ENCODE results near the gene DDR1.
"Not testable (repeated sequence)": the region's sequence is repeated elsewhere in the genome, so short reads cannot be mapped to it uniquely, and the experiment has no call there.

DDR1 gene

GRCh38 chr6:30852459-30852858, 31.9 kb upstream of the DDR1 start:
- not testable (repeated sequence) for DNase-seq

DNA sequence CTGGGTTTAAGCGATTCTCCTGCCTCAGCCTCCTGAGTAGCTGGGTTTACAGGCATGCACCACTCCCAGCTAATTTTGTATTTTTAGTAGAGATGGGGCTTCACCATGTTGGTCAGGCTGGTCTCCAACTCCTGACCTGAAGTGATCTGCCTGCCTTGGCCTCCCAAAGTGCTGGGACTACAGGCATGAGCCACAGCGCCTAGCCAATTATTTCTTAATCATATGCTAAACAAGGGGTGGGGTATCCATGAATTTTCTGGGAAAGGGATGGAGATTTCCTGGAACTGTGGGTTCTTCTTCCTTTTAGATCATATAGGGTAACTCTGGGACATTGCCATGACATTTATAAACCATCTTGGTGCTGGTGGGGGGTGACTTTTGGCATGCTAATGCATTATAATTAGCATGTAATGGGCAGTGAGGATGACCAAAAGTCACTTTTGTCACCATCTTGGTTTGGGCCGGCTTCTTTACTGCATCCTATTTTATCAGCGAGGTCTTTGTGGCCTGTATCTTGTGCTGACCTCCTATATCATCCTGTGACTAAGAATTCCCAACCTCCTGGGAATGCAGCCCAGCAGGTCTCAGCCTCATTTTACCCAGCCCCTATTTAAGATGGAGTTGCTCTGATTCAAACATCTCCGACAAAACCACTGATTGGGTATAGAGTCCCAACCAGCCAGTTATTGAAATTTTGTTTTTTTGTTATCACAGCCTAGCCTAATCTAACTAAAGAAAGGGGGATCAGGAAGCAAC, 29.9 kb upstream of the DDR1 start:
- DNase-seq = no peak

- DNase-seq = no peak
Observed at GRCh38 chr6:30855429-30856075, 28.8 kb upstream of the DDR1 start.

GRCh38 chr6:30857112-30857511, 27.2 kb upstream of the DDR1 start:
- DNase-seq = no peak

- DNase-seq = no peak
Observed at GRCh38 chr6:30857549-30857948, 26.8 kb upstream of the DDR1 start.

GRCh38 chr6:30859726-30860125, 24.6 kb upstream of the DDR1 start:
- DNase-seq = not testable (repeated sequence)

GRCh38 chr6:30861257-30862048, 22.9 kb upstream of the DDR1 start:
- no peak for DNase-seq

DNA sequence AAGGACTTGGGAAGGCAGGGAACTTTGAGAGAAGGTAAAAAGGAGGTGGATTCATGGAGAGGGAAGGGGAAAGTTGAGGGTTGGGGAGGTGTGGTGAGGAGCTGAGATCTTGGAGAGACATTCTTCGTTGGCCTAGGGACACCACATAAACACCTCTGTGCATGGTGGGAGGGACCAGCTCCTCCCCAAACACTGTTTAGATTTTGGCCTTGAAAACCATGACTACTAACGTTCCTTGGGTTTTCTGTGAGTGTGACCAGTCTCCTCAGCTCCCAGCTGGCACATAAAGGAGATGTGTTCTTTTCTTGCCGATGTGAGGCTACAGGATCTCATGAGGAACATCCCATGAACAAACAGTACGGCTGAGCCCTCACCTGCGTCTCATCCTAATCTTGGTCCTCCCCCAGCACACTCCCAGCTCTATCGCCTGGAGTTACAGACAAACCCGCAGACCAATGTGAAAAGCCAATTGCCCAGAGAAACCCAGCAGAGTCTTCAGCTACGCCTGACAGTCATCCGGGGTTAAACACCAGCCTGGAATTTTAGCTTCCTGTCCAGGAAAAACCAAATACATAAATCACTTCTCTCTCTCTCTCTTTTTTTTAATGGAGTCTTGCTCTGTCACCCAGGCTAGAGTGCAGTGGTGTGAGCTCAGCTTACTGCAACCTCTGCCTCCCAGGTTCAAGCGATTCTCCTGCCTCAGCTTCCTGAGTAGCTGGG, 22.0 kb upstream of the DDR1 start:
- DNase-seq = no peak

DNA sequence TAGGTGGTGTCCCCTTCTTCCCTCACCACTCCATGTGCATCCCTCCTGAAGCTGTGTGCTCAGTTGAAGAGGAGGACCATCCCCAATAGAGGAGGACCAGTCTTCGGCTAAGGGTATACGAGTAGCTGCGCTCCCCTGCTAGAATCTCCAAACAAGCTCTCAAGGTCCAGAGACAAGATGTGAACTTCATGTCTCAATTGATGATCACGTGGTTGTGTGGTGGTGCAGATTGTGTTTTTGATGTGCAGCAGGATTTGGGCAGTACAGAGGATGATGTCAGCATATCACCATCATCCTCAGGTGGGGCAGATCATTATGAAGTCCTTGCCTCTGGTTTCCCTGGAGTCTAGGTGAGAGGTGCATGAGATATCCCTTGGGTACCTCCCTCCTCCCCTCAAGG, 20.0 kb upstream of the DDR1 start:
- DNase-seq = no peak

- DNase-seq = not testable (repeated sequence)
Observed at GRCh38 chr6:30869241-30869749, 15.0 kb upstream of the DDR1 start.

- no peak for DNase-seq
Observed at GRCh38 chr6:30870546-30870945, 13.8 kb upstream of the DDR1 start.

DNA sequence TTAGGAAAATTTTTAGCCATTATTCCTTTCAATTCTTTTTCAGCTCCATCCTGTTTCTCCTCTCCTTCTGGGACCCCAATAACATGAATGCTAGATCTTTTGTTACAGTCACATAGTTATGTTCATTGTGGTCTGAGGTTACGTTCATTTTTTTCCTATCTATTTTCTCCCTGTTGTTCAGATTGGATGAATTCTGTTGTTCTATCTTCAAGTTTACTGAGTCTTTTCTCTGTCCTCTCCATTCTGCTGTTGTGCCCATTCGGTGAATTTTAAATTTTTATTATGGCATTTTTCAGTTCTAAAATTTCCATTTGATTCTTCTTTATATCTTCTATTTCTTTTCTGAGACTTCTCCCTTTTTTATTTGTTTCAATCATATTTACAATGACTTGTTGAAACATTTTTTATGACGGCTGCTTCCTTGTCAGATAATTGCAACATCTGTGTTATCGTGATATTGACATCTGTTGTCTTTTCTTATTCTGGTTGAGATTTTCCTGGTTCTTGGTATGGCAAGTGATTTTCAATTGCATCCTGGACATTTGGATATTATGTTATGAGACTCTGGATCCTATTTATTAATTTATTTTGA, 12.6 kb upstream of the DDR1 start:
- no peak for DNase-seq

- DNase-seq = no peak
Observed at GRCh38 chr6:30873137-30873640, 11.1 kb upstream of the DDR1 start.

- DNase-seq = not testable (repeated sequence)
Observed at GRCh38 chr6:30873795-30874194, 10.5 kb upstream of the DDR1 start.

- no peak for DNase-seq
Observed at GRCh38 chr6:30875244-30876038, 8.9 kb upstream of the DDR1 start.

DNA sequence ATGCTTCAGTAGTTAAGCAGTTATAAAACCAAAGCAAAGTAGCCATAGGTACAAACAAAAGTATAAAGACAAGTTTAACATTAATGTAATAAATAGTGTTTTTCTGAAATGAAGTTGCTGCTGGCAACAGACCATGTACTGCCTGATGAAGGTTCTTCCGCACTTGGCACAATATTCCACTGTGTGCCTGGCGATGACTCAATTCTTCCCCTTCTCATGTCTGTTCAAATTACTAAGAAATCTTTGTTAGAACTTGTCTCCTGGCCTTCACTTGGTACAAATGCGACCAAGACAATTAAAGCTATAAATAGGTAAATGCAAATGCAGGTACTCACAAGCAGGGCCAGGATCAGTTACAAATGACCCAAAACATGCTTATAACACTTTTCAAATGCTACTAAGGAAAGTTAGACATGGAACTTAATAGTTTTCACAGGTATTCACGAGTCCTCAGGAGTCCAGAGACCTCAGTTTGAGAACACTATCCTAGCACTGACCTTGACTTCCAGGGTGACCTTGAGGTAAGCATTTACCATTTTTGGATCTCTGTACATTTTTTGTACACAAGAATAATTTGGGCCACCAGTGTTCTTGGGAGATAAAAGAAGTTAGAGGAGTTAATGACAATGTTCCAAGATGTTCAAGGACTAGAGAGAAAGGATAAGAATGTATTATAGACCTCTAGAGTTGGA, 8.1 kb upstream of the DDR1 start:
- DNase-seq = peak in 4 of 58 donors; percentile 2 to 25 (median 8)

- DNase-seq = peak in 55 of 58 donors; percentile 41 to 93 (median 76)
Observed at GRCh38 chr6:30877419-30878262, 6.7 kb upstream of the DDR1 start.
